Epithelial cell of esophagus (primary cell): ENCODE data around the gene PLXND1.

Experiments used
- DNase-seq: peaks from one replicate; pipeline ENCODE4 v3.0.0; 2010; ENCODE audit warnings: low read depth
- H3K4me3 ChIP-seq: 2 replicates; pipeline ENCODE4 v1.5.1; 2011; ENCODE audit warnings: mild to moderate bottlenecking, low read length, control low read depth
- TF ChIP-seq, protein P1 (sequence below): IDR thresholded peaks from 2 replicates; pipeline ENCODE4 v1.5.1; 2011; ENCODE audit warnings: low read depth, mild to moderate bottlenecking, low read length, control low read depth, inconsistent platforms; ENCODE audit not compliant: insufficient read depth; ENCODE audit errors: missing control alignments

PLXND1 gene

DNA sequence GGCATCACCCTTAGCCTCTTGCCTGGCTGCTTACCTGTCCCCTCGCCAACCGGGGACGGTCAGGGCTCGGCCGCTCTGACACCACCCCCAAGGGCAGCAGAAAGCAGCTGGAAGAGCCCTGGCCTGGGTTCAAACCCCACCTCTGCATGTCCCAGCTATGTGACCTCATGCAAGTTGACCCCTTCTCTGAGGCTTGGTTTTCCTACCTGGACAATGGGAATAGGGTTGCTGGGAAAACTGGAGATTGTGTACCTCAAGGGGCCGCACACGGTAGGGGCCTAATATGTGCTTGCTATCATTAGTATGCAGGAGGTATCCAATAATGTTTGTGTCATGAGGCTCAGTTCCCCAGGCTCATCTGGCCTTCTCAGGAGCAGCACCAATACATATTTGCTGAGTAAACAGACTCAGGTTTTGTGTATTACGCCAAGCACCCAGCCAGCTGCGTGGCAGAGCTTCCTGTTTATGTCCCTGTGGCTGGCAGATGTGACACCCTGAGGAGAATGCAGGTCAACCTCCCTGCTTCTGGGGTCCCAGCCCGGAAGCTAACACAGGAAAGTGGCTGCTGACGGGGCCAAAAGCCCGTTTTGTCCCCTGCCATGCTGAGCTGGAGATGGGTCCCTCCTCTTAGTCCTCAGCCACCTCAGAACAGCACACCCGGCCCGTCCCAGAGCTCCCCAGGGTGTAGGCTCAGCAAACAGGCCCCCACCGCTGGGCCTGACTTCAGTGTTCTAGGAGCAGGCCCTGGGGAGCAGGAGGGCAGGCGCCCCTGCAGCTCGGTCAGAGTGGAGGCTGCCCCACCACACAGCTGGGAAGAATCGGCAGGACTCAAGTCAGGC is 29.7 kb downstream of the PLXND1 start:
- TF ChIP-seq, protein P1, sequence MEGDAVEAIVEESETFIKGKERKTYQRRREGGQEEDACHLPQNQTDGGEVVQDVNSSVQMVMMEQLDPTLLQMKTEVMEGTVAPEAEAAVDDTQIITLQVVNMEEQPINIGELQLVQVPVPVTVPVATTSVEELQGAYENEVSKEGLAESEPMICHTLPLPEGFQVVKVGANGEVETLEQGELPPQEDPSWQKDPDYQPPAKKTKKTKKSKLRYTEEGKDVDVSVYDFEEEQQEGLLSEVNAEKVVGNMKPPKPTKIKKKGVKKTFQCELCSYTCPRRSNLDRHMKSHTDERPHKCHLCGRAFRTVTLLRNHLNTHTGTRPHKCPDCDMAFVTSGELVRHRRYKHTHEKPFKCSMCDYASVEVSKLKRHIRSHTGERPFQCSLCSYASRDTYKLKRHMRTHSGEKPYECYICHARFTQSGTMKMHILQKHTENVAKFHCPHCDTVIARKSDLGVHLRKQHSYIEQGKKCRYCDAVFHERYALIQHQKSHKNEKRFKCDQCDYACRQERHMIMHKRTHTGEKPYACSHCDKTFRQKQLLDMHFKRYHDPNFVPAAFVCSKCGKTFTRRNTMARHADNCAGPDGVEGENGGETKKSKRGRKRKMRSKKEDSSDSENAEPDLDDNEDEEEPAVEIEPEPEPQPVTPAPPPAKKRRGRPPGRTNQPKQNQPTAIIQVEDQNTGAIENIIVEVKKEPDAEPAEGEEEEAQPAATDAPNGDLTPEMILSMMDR = no peak
- no peak overlapping the region for H3K4me3 ChIP-seq
- DNase-seq = no peak

DNA sequence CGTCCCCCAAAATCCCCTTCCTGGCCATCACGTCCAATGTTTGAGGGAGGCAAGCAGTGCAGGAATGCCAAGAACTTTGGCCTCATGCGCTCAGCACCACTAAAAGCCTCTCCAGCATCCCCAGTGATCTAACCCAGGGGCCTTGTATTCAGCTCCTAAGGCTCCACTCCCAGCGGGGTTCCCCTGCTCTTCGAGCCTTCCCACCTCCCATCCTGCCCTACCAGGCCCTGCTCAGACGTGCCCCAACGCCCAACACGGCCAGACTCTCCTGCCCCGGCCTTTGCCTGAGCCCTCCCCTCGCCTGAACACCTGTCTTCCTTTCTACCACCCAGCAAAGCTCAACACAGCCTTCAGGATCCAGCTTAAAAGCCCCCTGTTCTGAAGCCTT is 30.5 kb downstream of the PLXND1 start:
- DNase-seq = no peak
- no peak overlapping the region for H3K4me3 ChIP-seq
- TF ChIP-seq, protein P1 = no peak

DNA sequence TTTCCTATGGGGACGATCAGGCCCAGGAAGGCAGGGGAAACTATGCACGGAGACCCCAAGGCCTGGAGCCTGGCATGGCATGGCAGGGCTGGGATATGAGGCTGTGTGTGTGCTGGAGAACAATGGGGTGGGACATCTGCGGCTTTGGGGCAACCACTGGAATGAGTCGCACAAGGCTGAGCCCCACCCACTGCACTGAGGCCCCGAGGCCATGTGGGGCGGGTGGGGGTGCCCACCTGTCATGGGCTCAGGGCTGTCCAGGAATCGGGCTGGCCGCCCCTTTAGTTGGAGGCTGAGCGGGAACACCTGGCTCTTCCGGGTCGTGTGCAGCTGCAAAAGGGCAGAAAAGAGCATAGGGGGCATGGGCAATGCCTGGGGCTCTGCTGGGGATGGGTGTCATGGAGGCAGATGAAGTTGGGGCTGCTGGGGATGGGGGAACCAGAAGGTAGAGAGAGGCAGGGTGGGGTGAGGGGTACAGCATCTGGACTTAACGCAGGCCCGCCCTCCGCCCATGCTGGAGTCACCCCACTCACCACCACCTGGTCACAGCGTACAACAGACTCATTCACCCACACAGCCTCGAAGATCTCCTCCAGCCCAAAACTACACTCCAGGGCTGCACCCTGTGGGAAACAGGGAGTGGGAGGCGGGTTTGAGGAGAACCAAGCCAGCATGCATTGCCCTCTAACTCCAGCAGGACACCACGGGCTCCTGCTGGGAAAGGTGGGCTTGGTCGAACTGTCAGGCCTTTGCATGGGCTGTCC is 31.1 kb downstream of the PLXND1 start:
- TF ChIP-seq, protein P1 = no peak
- H3K4me3 ChIP-seq = no peak overlapping the region
- no peak for DNase-seq

GRCh38 chr3:129574206-129574605 is 32.3 kb downstream of the PLXND1 start:
- DNase-seq = no peak

DNA sequence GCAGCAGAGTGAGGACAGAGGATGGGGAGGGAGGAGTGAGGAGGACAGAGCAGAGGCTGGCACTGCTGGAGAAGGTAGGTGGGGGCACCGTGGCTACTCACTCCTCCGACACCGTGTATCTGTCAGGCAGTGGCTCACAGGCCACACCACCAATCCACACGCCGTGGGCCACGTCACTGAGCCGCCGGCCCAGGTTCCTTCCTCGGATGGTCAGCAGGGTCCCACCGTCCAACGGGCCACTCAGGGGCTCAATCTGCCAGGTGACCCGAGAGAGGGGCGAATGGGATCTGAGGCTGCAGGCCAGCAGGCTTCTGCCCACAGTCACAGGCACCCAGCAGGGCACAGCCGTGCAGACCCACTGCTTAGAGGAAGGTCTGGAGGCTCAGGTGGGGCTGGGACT is 33.0 kb downstream of the PLXND1 start:
- TF ChIP-seq, protein P1 = no peak
- H3K4me3 ChIP-seq = no peak overlapping the region
- no peak for DNase-seq

More at GRCh38 chr3:129574206-129574605, 32.3 kb downstream of the PLXND1 start:
- H3K4me3 ChIP-seq = no peak overlapping the region
- TF ChIP-seq, protein P1 = no peak

GRCh38 chr3:129572603-129573002 is 33.9 kb downstream of the PLXND1 start:
- no peak for DNase-seq
- TF ChIP-seq, protein P1 = no peak
- no peak overlapping the region for H3K4me3 ChIP-seq
